ENCODE results near the gene CTSF.
"Not testable (repeated sequence)": the region's sequence is repeated elsewhere in the genome, so short reads cannot be mapped to it uniquely, and the experiment has no call there.

CTSF gene

GRCh38 chr11:66607126-66607834 lies 38.9 kb upstream of the CTSF start:
- Histone ChIP-seq H3K36me3 (ENCODE audit: low read length) (no peaks in the 10 kb centered on the region), H3K9me3 (ENCODE audit: insufficient read depth, low read length) (no peaks in the 10 kb centered on the region), H3K27me3 (ENCODE audit: low read length) (no peaks in the 10 kb centered on the region), H3K4me2 (ENCODE audit: low read depth, low read length, poor library complexity, severe bottlenecking) (no peak overlapping the region), H3K9me2 (replicated peaks; ENCODE audit: insufficient read depth, low read length) (no peaks in the 10 kb centered on the region), H3K9ac (ENCODE audit: low read length) (no peak overlapping the region), H3F3A (ENCODE audit: insufficient read depth) (no peaks in the 10 kb centered on the region), H4K20me1 (ENCODE audit: low read depth, low read length) (no peaks in the 10 kb centered on the region), H3K4me3 (ENCODE audit: insufficient read depth, low read length, poor library complexity, severe bottlenecking) (no peak overlapping the region), H3K79me2 (ENCODE audit: insufficient read depth, low read length) (no peaks in the 10 kb centered on the region), H2AFZ (ENCODE audit: low read depth, low read length, severe bottlenecking) (no peak overlapping the region), H3K27ac (ENCODE audit: low read depth, low read length) (no peak overlapping the region)
- TF ChIP-seq EZH2phosphoT487 (conservative IDR thresholded peaks at IDR 0.05; ENCODE audit: low read length), result no peak
- TF ChIP-seq CTCF (IDR thresholded peaks at IDR 0.05; ENCODE audit: insufficient read depth, low read length, poor library complexity, severe bottlenecking), result no peak

- H2AFZ ChIP-seq (ENCODE audit: low read depth, low read length, severe bottlenecking); H3F3A ChIP-seq (ENCODE audit: insufficient read depth); H3K27ac ChIP-seq (ENCODE audit: low read depth, low read length); H3K79me2 ChIP-seq (ENCODE audit: insufficient read depth, low read length); H3K4me2 ChIP-seq (ENCODE audit: low read depth, low read length, poor library complexity, severe bottlenecking); H3K9ac ChIP-seq (ENCODE audit: low read length); H3K27me3 ChIP-seq (ENCODE audit: low read length); H3K9me3 ChIP-seq (ENCODE audit: insufficient read depth, low read length); H3K36me3 ChIP-seq (ENCODE audit: low read length); H3K4me3 ChIP-seq (ENCODE audit: insufficient read depth, low read length, poor library complexity, severe bottlenecking); H4K20me1 ChIP-seq (ENCODE audit: low read depth, low read length); H3K9me2 ChIP-seq (replicated peaks; ENCODE audit: insufficient read depth, low read length): not testable (repeated sequence)
Measured at GRCh38 chr11:66606608-66607007, 38.2 kb upstream of the CTSF start.

GRCh38 chr11:66604155-66604554 lies 35.7 kb upstream of the CTSF start:
- no peak for TF ChIP-seq EZH2phosphoT487 (conservative IDR thresholded peaks at IDR 0.05; ENCODE audit: low read length)
- TF ChIP-seq CTCF (IDR thresholded peaks at IDR 0.05; ENCODE audit: insufficient read depth, low read length, poor library complexity, severe bottlenecking), result no peak
- Histone ChIP-seq H3K4me3 (ENCODE audit: insufficient read depth, low read length, poor library complexity, severe bottlenecking) (no peak overlapping the region), H3K9ac (ENCODE audit: low read length) (no peak overlapping the region), H3K4me2 (ENCODE audit: low read depth, low read length, poor library complexity, severe bottlenecking) (no peak overlapping the region), H3F3A (ENCODE audit: insufficient read depth) (no peaks in the 10 kb centered on the region), H3K27me3 (ENCODE audit: low read length) (no peaks in the 10 kb centered on the region), H3K36me3 (ENCODE audit: low read length) (no peaks in the 10 kb centered on the region), H3K9me3 (ENCODE audit: insufficient read depth, low read length) (no peaks in the 10 kb centered on the region), H2AFZ (ENCODE audit: low read depth, low read length, severe bottlenecking) (no peak overlapping the region), H3K79me2 (ENCODE audit: insufficient read depth, low read length) (no peaks in the 10 kb centered on the region), H3K9me2 (replicated peaks; ENCODE audit: insufficient read depth, low read length) (no peaks in the 10 kb centered on the region), H3K27ac (ENCODE audit: low read depth, low read length) (no peak overlapping the region), H4K20me1 (ENCODE audit: low read depth, low read length) (no peaks in the 10 kb centered on the region)

- TF ChIP-seq EZH2phosphoT487 (conservative IDR thresholded peaks at IDR 0.05; ENCODE audit: low read length) (no peak), CTCF (IDR thresholded peaks at IDR 0.05; ENCODE audit: insufficient read depth, low read length, poor library complexity, severe bottlenecking) (no peak)
- H3K36me3 ChIP-seq (ENCODE audit: low read length), result no peaks in the 10 kb centered on the region
- no peak overlapping the region for H3K4me2 ChIP-seq (ENCODE audit: low read depth, low read length, poor library complexity, severe bottlenecking)
- H2AFZ ChIP-seq (ENCODE audit: low read depth, low read length, severe bottlenecking), result no peak overlapping the region
- H3K9ac ChIP-seq (ENCODE audit: low read length), result no peak overlapping the region
- no peaks in the 10 kb centered on the region for H3F3A ChIP-seq (ENCODE audit: insufficient read depth)
- no peaks in the 10 kb centered on the region for H3K27me3 ChIP-seq (ENCODE audit: low read length)
- no peaks in the 10 kb centered on the region for H3K9me3 ChIP-seq (ENCODE audit: insufficient read depth, low read length)
- H4K20me1 ChIP-seq (ENCODE audit: low read depth, low read length), result no peaks in the 10 kb centered on the region
- no peaks in the 10 kb centered on the region for H3K79me2 ChIP-seq (ENCODE audit: insufficient read depth, low read length)
- H3K27ac ChIP-seq (ENCODE audit: low read depth, low read length), result no peak overlapping the region
- no peak overlapping the region for H3K4me3 ChIP-seq (ENCODE audit: insufficient read depth, low read length, poor library complexity, severe bottlenecking)
- H3K9me2 ChIP-seq (replicated peaks; ENCODE audit: insufficient read depth, low read length), result no peaks in the 10 kb centered on the region
Measured at GRCh38 chr11:66603072-66603471, 34.7 kb upstream of the CTSF start.
